ENCODE data around the gene TNFRSF13B.

TNFRSF13B gene

DNA sequence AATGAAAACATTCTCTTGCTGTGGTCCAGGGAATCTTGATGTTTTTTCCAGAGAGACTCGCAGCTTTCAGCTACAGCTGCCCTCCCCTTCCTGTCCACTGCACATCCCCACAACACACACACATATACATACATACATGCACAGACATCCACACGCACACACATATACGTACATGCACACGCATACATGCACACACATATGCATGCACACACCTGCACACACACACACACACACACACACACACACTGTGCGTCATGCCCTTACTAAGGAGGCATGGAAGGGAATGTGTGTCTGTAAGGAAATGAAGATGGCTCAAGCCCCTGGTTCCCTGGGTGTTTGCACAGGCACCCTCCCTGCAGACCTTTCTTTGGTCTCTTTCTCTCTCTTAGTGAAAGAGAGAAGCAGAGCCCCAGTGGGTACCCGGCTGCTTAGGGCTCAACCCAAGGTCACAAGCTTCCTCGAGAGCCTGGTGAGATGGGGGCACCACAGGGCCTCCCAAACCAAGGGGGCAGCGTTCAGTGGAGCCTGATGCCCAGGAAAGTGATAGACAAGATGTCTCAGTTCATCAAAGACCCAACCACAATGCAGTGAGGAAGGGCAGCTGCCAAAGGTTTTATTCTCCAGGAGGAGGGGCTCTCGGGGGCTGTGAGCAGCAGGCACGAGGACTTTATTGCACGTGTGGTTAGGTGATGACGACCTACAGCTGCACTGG lies 33.3 kb downstream of the TNFRSF13B start:
- DNase-seq (ENCODE audit: low spot score): no peak

DNA sequence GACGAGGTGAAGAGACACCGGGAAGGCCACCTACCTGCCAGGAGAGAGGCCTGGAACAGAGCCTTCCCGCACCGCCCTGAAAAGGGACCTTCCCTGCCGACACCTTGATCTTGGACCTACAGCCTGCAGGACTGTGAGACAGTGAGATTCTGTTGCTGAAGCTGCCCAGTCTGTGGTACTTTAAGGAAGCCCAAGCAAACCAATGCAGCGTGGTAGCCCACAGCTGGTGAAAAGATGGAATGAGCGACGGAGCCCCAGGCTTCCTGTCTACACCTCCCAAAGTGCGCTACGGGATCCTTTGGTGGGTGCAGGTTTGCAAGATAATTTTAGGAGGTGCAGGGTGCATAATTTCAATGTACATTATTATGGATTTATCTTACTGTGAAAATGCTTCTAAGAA lies 33.9 kb downstream of the TNFRSF13B start:
- DNase-seq (ENCODE audit: low spot score): no peak

DNA sequence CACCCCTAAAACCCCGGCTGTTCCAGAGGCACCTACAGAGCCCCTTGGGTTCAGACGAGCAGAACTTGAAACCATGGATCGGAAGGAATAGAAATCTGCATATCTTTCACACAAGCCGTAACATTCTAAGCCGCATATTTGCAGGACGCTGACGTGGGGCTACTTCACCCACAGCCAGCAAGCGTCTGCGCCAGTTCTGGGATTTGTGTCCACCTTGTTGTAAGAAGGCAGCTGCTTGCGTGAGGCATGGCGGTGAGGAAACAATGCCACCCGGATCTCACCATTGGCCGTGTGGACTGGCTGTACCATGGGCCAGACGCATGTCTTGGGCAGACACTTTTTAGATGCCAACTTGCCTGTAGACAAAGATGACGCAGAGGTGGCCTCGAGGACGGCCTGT lies 34.5 kb downstream of the TNFRSF13B start:
- DNase-seq (ENCODE audit: low spot score): no peak

DNA sequence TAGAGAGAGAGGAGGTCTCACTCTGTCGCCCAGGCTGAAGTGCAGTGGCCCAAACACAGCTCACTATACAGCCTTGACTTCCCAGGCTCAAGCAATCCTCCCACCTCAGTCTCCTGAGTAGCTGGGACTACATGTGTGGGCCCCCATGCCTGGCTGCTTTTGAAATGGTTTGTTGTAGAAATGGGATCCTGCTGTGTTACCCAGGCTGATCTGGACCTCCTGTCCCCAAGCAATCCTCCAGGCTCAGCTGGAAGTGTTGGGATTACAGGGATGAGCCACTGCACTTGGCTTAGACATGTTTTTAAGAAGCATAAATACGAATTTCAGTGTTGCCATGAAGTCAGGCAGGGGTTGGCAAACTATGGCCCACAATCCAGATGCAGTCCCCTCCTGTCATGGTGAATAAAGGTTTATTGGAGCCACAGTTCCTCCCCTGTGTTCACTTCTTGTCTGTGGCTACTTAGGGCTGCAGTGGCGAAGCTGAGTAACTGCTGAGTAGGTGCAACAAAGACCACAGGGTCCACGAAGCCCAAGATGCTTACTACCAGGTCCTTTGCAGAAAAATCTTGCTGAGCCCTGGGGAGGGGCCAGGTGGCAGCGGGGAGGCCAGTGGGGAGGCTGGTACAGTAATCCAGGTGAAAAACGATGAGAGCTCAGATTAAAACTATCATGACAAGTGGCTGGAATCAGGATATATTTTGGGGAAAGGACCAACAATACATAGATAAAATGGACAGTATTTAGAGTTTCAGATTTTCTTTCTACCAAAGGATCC lies 35.2 kb downstream of the TNFRSF13B start:
- no peak for DNase-seq (ENCODE audit: low spot score)

DNA sequence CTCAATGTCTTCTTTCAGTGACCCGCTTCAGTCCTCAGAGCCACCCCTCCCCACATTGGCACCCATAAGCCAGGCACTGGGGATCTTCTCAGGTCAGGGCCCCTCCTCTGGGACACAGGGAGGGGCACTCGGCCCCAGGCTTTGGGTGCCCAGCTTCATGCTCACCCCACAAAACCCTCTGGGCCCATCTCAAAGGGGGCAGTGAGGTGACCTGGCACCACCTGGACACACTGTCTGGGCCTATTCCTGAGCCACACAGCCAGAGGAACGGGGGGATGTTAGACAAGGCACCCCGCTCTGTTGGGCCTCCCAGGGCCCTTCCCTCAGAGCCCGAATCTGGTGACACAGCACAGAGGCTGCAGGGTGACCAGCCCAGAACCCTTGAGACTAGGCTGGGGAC lies 36.1 kb downstream of the TNFRSF13B start:
- no peak for DNase-seq (ENCODE audit: low spot score)

DNA sequence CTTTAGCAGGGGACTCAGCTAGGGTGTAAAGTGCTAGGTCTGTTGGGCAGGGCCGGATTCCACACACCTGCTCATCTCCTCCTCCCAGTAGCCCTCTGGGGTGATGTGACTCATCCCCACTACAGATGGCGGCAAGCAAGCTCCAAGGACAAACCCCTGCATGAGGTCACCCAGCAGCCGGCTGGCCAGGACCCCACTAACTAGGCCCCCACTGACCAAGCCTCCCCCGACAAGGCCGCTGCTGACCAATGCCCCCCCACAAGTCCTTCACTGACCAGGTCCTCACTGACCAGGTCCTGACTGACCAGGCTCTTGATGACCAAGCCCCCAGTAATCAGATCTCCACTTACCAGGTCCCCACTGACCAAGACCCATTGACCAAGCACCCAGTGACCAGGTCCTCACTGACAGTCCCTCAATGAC lies 36.7 kb downstream of the TNFRSF13B start:
- no peak for DNase-seq (ENCODE audit: low spot score)

DNA sequence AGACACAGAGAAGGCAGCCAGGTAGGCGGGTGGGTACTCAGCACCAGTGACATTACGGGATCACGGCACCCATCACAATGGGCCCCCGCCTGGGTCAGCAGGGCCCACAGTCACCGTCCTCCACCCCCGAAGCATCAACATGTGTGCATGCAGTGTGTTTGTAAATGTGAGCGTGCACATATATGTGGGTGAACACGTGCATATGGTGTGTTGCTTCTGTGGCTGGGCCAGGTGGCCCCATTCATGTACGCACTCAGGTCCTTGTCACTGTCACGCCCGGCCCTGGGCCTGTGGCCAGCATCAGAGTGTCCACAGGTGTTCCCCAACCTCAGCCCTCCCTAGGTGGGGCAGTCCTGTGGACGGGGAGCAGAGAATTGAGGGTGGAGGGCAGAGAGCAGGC lies 37.1 kb downstream of the TNFRSF13B start:
- DNase-seq (ENCODE audit: low spot score): no peak

DNA sequence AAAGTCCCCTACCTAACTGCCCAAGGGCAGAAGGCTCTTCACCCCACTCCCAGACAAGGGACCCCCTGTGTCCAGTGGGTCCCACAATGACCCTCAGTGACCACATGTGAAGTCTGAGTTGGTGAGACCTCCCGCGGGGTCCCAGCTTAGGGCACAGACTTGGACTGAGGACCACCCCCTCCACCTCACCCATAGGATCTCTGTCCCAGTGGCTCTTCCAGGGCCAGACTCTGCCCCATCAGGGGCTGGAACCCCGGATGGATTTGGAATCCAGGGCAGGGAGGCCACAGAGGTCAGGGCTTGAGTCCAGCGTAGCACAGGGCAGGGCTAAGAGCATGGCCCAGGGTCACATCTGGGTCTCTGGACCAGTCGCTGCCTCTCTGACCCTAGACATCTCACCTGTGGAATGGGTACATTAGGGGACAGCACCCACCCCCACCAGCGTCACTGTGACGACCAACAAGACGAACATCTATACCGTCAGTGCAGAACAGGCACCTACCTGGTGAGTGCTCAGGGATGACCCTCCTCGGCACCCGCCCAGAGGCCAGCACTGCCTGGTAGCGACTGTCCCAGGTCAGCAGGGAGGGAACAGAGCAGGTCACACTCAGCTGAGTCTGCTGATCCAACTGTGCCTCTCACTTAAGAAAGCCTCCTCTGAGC lies 37.7 kb downstream of the TNFRSF13B start:
- DNase-seq (ENCODE audit: low spot score): no peak

DNA sequence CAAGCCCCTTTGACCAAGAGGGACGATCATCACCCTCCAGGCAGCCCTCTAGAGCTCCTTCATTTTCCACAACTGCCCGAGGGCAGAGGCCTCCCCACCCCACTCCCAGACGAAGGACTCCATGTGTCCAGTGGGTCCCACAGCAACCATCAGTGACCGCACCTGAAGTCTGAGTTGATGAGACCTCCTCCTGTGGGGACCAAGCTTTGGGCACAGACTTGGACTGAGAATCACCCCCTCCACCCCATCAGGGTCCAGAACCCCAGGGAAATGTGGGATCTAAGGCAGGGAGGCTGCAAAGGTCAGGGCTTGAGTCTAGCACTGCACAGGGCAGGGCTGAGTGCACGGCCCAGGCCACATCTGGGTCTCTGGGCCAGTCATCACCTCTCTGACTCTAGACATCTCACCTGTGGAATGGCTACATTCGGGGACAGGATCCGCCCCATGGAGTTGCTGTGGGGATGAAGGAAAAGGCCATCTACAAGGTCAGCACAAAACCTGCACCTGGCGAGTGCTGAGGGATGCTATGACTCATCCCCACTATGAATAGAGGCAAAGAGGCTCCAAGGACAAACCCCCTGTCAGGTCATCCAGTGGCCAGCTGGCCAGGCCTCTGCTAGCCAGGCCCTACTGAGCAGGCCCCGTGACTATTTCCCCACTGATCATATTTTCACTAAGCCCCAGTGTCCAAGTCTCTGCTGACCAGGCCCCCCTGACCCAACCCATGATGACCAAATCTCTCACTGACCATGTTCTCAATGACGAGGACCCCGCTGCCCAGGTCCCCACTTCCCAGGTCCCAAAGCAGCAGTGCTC lies 38.4 kb downstream of the TNFRSF13B start:
- no peak for DNase-seq (ENCODE audit: low spot score)

DNA sequence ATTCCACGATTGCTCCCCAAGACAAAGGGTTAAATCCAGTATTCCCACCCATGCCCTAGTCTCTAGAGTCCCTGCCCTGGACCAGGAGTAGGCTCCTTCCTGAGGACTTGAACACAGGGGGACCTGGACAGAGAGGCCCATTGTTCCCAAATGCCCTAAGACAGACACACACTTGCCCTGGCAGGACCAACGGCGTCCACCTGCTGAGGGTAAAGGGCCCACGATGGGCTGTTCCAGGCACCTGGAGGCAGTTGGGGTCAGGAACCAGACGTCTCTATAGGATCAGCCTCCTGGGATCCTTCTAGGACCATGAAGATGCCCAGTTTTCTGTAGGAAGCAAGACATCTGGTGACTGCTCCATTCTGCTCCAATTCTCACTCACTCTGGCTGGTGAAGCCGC lies 39.3 kb downstream of the TNFRSF13B start:
- DNase-seq (ENCODE audit: low spot score): no peak

DNA sequence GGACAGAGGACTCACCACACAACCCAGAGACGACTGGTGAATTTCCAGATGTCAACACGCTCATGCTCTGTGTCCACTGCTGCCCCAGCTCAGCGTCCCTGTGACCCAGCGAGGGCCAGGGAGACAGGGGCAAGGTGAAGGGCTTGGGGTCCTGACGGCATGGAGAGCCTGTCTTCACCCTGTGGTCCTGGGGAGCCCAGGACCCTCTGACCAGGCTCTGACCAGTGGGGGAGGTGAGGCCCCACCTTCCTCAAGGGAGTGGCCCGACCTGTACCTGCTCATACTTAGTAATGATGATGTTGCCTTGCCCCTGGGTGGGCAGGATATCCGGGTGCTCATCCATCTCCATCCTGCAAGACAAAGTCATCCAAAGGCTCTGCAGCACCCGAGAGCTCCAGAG lies 39.8 kb downstream of the TNFRSF13B start:
- no peak for DNase-seq (ENCODE audit: low spot score)

DNA sequence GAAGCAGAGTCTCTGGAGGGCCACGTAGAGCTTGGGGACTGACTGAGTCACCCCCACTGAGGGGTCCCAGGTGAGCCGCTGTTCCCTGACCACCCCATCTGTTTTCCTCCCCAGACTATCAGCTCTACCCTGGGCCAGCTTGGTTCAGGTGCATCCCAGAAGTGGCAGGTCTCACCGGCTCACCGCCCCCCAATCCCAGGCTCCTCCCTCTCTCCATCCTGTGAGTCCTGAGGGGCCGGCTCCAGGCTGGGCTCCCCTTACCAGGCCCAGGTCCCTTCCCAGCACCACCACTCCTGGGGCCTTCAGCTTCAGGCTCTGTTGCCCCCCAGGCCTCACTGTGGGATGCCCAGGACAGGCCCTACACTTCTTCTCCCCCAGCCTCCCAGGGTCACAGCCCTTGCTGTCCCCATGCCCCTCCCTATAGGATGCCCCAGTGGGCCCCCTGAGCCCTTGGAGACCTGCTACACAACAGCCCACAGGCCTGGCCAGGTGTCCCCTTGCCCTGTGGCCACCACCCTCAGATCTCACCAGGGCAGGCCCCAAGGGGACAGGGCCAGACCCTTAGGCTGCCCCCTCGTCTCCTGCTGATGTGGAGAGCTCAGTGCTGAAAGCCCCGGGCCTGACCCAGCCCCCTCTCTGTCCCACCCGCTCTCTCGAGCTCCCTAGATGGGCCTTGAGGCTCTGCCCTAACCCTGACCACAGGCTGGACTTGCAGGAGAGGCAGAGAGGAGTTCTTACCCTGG lies 40.4 kb downstream of the TNFRSF13B start:
- no peak for DNase-seq (ENCODE audit: low spot score)

DNA sequence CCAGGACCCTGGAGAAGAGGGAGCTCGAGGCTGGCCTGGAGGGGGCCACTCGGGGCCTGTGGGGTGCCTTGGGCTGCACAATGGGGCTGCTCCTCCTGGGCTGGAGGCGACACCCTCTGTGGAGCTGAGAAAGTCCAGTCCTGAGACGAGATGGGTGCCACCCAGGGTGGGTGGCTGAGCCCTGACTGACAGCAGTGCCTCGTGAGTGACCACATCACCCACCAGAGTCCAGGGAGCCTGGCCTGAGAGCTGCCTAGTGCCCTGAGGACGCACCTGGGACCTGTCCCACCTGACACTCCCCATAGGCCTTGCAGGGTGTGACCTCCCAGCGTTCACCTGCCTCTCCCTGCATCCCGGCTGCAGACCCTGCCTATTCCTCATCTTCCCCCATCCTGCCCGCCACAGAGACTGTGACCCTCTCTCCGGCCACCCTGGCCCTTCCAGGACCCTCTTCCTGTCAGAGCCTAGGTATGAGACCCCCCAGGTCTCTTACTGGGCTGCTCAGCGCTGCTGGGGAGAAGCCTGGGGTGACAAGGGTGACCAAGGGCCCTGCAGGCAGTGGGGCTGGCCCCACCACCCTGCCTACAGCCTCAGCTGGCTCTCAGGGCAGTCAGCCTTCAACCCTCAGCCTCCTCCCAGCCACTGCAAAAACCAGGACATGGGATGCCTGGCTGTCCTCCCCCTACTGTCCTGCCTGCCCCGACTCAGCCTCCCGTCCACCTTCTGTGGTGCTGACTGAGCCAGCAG lies 41.2 kb downstream of the TNFRSF13B start:
- DNase-seq (ENCODE audit: low spot score): no peak

DNA sequence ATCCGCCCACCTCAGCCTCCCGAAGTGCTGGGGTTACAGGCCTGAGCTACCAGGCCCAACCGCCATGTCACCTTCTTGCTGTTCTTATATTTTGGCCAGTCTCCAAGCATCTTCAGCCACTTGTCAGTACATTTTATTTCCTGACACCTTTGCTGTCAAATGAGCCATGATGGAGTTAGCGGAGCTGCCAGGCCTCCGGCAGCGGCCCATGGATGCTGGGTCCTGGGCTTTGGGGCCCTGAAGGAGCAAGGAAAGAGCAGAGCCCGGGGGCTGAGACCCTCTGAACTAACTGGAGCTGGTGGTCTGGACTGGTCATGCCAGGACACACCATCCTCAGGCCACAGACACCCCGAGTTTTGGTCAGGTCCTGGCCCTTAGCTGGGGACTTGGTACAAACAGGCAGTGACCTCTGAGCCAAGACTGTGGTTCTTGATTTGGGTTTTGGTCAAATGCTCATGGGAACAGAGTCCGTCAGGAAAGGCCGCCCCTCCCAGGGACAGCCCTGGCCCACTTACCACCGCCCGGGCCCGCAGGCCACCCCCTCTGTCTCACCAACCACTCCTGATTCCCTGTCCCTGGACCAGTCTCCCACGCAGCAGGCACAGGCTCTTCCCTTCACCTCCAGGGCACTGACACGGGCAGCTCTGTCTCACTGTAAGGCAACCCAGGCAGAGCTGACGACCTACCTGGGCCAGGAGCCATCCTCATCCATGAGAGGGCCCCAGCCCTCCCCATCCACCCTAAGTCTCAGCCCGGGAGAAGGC lies 42.0 kb downstream of the TNFRSF13B start:
- no peak for DNase-seq (ENCODE audit: low spot score)

DNA sequence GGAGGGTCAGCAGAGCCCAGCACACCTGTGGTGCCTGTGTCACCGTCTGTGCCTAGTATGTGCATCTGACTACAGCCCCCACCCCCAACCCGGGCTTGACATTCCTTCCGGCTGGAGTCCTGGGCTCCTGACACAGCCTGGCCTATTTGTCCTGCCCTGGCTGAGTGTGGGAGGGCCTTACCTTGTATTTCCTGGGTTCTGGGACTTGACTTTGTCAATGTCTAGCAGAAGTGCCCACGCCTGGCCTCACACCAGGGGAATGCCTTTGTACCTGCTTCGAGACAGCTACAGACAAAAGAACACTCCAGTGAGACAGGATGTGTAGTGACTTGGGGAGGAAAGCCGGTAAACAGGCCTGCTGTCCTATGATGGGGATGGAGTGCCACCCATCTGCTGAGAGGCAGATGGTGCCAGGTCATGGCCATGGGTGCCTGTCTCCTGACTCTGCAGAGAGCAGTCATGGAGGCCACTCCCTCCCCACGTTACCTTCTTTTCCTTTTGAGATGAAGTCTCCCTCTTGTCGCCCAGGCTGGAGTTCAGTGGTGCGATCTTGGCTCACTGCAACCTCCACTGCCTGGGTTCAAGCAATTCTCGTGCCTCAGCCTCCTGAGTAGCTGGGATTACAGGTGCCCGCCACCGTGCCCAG lies 42.8 kb downstream of the TNFRSF13B start:
- DNase-seq (ENCODE audit: low spot score): no peak

DNA sequence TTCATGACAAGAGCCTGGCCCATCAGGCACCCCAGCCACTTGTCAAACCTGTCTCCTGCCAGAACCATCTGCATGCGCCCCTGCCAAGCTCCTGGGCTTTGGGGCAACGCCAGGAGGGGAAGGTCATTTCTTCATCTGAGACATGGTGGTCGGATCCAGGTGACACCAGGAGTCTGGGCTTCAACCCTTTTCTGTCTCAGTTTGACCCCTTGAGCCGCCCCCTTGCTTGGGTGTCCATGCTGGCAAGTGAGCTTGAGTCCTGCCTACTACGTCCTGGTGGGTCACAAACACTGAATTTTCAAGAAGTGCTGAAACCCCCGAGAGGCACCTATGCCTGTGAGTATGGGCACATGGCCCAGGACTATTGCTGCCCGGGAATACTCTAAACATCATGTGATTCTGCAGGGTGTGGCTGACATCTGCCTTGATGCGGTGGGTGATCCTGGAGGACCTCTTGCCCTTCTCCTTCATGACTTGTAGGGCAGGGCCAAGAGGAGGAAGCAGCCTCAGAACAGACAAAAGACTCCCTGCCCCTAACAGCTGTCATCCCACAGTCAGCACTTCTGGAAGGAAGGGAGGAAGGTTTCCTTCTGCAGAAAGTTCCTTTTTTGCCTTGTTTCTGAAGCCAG lies 43.4 kb downstream of the TNFRSF13B start:
- no peak for DNase-seq (ENCODE audit: low spot score)

DNA sequence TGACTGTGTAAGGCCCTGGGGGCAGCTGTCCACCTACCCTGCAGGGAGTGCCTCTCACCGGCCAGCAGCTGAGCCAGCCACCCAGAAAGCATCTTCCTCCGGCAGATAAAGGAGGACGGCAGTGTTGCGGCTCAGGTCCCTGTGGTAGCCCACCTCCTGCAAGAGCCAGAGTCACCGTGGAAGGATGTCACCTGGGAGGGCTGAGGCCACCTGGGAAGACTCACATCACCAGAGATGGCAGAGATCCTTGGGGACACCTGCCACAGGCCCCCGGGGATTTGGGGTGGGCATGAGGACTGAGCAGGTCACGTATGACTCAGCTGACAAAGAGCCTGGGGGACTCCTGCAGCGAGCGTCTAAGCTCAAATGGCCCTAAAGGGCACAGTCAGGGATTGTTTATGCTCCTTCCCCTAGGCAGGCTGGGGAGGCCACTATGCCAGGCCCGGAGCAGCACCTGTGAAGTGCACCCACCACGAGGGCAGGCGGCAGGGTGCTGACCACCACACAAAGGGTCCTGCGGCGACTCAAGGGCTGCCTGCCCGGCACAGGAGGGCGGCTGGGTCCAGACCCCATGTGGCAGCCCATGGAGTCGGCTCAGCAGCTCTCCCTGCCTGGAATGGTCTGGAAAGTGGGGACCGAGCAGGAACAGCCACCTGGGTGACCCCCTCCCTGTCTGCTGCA lies 44.1 kb downstream of the TNFRSF13B start:
- no peak for DNase-seq (ENCODE audit: low spot score)
